MM.1S (cell line): ENCODE results near the gene SPANXN4.

Experiments used
- DNase-seq: peaks from one replicate; pipeline ENCODE4 v3.0.0-alpha.2; 2015
- H2AFZ ChIP-seq: fragments of 300-600 bp; sonication (generic); 2 replicates; pipeline ENCODE4 v1.6.0; 2016; ENCODE audit warnings: antibody characterized with exemption, low read length
- H3F3A ChIP-seq: fragments of 300-600 bp; sonication (generic); 2 replicates; pipeline ENCODE4 v1.6.1; 2016; ENCODE audit warnings: mild to moderate bottlenecking, antibody characterized with exemption, low read length, moderate library complexity, mixed read lengths; ENCODE audit not compliant: insufficient read depth
- H3K27ac ChIP-seq: fragments of 300-600 bp; sonication (generic); 2 replicates; pipeline ENCODE4 v1.5.1; 2016; ENCODE audit warnings: mild to moderate bottlenecking, low read length
- H3K27me3 ChIP-seq: fragments of 300-600 bp; sonication (generic); replicated peaks from 2 replicates; pipeline ENCODE4 v1.6.0; 2016; ENCODE audit warnings: low read length; ENCODE audit not compliant: insufficient read depth
- H3K36me3 ChIP-seq: fragments of 300-600 bp; sonication (generic); replicated peaks from 2 replicates; pipeline ENCODE4 v1.6.1; 2016; ENCODE audit warnings: mild to moderate bottlenecking, low read length, mixed read lengths; ENCODE audit not compliant: insufficient read depth
- H3K4me1 ChIP-seq: fragments of 300-600 bp; sonication (generic); 2 replicates; pipeline ENCODE4 v1.6.1; 2016; ENCODE audit warnings: low read length, mixed read lengths
- H3K4me2 ChIP-seq: fragments of 300-600 bp; sonication (generic); 2 replicates; pipeline ENCODE4 v1.6.0; 2016; ENCODE audit warnings: low read depth, low read length
- H3K4me3 ChIP-seq: fragments of 300-600 bp; sonication (generic); 2 replicates; pipeline ENCODE4 v1.5.1; 2016; ENCODE audit warnings: low read length, mixed read lengths
- H3K79me2 ChIP-seq: fragments of 300-600 bp; sonication (generic); 2 replicates; pipeline ENCODE4 v1.6.1; 2016; ENCODE audit warnings: mixed run types, low read length, mixed read lengths
- H3K9ac ChIP-seq: fragments of 300-600 bp; sonication (generic); 2 replicates; pipeline ENCODE4 v1.6.1; 2016; ENCODE audit warnings: low read length, mixed read lengths
- H3K9me2 ChIP-seq: fragments of 300-600 bp; sonication (generic); replicated peaks from 2 replicates; pipeline ENCODE4 v1.6.1; 2016; ENCODE audit warnings: mild to moderate bottlenecking, low read length, mixed read lengths; ENCODE audit not compliant: insufficient read depth
- H3K9me3 ChIP-seq: fragments of 300-600 bp; sonication (generic); replicated peaks from 2 replicates; pipeline ENCODE4 v1.6.1; 2016; ENCODE audit warnings: mild to moderate bottlenecking, low read length, mixed read lengths; ENCODE audit not compliant: insufficient read depth
- H4K20me1 ChIP-seq: fragments of 300-600 bp; sonication (generic); 2 replicates; pipeline ENCODE4 v1.6.1; 2016; ENCODE audit warnings: mild to moderate bottlenecking, low read length, moderate library complexity, mixed read lengths; ENCODE audit not compliant: insufficient read depth
- CTCF ChIP-seq: fragments of 300-600 bp; sonication (generic); IDR thresholded peaks from 2 replicates; pipeline ENCODE4 v1.5.1; 2016; ENCODE audit warnings: antibody characterized with exemption, low read length, mixed read lengths
- EZH2 ChIP-seq: fragments of 300-600 bp; sonication (generic); optimal IDR thresholded peaks from 2 replicates; pipeline ENCODE3; 2017; ENCODE audit warnings: low read depth, mild to moderate bottlenecking, antibody characterized with exemption, low read length, mixed read lengths
- EZH2phosphoT487 ChIP-seq: fragments of 300-600 bp; sonication (generic); IDR thresholded peaks from 2 replicates; pipeline ENCODE4 v1.6.1; 2018; ENCODE audit warnings: antibody characterized with exemption, low read length

SPANXN4 gene

GRCh38 chrX:142999199-142999701 lies 26.5 kb upstream of the SPANXN4 start:
- Histone ChIP-seq H3K9ac (no peak overlapping the region), H3K4me3 (no peak overlapping the region), H4K20me1 (no peaks in the 10 kb centered on the region), H3K9me2 (no peaks in the 10 kb centered on the region), H3K4me1 (no peaks in the 10 kb centered on the region), H3K36me3 (no peaks in the 10 kb centered on the region), H2AFZ (no peak overlapping the region), H3K27ac (no peak overlapping the region), H3K27me3 (no peaks in the 10 kb centered on the region), H3F3A (no peaks in the 10 kb centered on the region), H3K9me3 (no peaks in the 10 kb centered on the region), H3K79me2 (no peaks in the 10 kb centered on the region), H3K4me2 (no peak overlapping the region)
- TF ChIP-seq EZH2 (no peak), CTCF (no peak), EZH2phosphoT487 (no peak)
- DNase-seq = no peak

GRCh38 chrX:143002206-143002605 lies 23.5 kb upstream of the SPANXN4 start:
- no peaks in the 10 kb centered on the region for H3K36me3 ChIP-seq
- DNase-seq = no peak
- no peak for TF ChIP-seq CTCF
- no peak for TF ChIP-seq EZH2
- TF ChIP-seq EZH2phosphoT487 = no peak
- H3K4me3 ChIP-seq = no peak overlapping the region
- no peaks in the 10 kb centered on the region for H4K20me1 ChIP-seq
- H3K4me1 ChIP-seq = no peaks in the 10 kb centered on the region
- H3K9ac ChIP-seq = no peak overlapping the region
- no peak overlapping the region for H3K4me2 ChIP-seq
- no peaks in the 10 kb centered on the region for H3F3A ChIP-seq
- no peak overlapping the region for H2AFZ ChIP-seq
- H3K79me2 ChIP-seq = no peaks in the 10 kb centered on the region
- no peak overlapping the region for H3K27ac ChIP-seq
- no peaks in the 10 kb centered on the region for H3K9me2 ChIP-seq
- H3K9me3 ChIP-seq = no peaks in the 10 kb centered on the region
- H3K27me3 ChIP-seq = no peaks in the 10 kb centered on the region

GRCh38 chrX:143017272-143017671 lies 8.5 kb upstream of the SPANXN4 start:
- H3F3A ChIP-seq = no peaks in the 10 kb centered on the region
- H3K9me2 ChIP-seq = no peaks in the 10 kb centered on the region
- H4K20me1 ChIP-seq = no peaks in the 10 kb centered on the region
- H2AFZ ChIP-seq = no peak overlapping the region
- no peak overlapping the region for H3K27ac ChIP-seq
- H3K4me3 ChIP-seq = no peak overlapping the region
- no peaks in the 10 kb centered on the region for H3K27me3 ChIP-seq
- no peaks in the 10 kb centered on the region for H3K79me2 ChIP-seq
- TF ChIP-seq CTCF = no peak
- no peak for TF ChIP-seq EZH2phosphoT487
- TF ChIP-seq EZH2 = no peak
- DNase-seq = no peak
- H3K4me1 ChIP-seq = no peaks in the 10 kb centered on the region
- H3K9me3 ChIP-seq = no peaks in the 10 kb centered on the region
- H3K9ac ChIP-seq = no peak overlapping the region
- no peak overlapping the region for H3K4me2 ChIP-seq
- no peaks in the 10 kb centered on the region for H3K36me3 ChIP-seq
